Esophagus mucosa (tissue), 1 donor: ENCODE data around the gene SPEF1. TPM values are rescaled to one million over a fixed set of nuclear protein-coding genes. Genes with fewer than 3 reads are reported as not detected.
"Not testable (repeated sequence)": the region's sequence is repeated elsewhere in the genome, so short reads cannot be mapped to it uniquely, and the experiment has no call there.

Experiments used
- ATAC-seq: fragments of 200-7000 bp; cut with Tn5 transposase; one replicate; pipeline ENCODE4 v1.9.1; 2020
- total RNA-seq: library from RNA; stranded (reverse); gene quantifications from one replicate; pipeline ENCODE4 v1.2.4, GENCODE V29; 2023
- donor health status: DM: yes; HTN: yes; CAD: no.

Gene SPEF1
- total RNA-seq, 1 donor from 2014 or later: not detected

GRCh38 chr20:3808544-3808943 lies 27.3 kb upstream of the SPEF1 start:
- ATAC-seq: no peak

- no peak for ATAC-seq
Observed at GRCh38 chr20:3804781-3805180, 23.5 kb upstream of the SPEF1 start.

- peak; percentile 25 for ATAC-seq
Observed at GRCh38 chr20:3804254-3804751, 23.1 kb upstream of the SPEF1 start.

DNA sequence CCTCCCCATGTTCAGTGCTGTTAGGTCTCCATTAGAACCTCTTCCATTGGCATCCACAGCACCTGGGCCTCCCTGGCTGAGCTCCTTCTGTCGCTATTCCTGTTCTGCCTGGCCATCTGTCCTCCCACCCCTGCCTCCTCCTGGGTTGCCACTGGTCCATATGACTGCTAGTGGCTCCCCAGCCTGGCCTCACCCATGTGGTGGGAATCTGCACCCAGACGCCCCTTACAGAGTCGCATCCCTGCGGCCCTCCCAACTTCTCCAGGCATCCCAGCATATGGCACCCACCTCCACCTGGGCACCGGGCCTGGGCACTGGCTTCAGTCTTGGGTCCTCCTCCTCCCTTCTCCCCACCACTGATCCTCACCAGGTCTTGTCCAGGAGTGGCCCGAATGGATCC lies 22.6 kb upstream of the SPEF1 start:
- no peak for ATAC-seq

DNA sequence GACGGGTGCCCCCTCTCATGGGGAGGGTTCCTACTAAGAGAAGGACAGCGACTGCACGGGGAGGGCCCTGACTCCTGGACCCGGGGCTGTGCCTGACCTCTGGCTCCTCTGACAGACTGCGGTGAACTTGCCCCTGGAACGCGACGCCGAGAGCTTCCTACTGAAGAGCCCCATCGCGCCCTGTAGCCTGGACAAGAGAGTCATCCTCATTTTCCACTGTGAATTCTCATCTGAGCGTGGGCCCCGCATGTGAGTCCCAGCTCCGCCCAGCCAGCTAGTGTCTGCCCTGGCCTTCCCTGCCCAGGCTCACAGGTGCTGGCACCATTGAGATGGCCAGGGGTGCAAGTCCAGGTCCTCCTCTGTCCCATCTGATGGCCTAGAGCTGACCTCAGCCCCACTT lies 22.0 kb upstream of the SPEF1 start:
- ATAC-seq: no peak

DNA sequence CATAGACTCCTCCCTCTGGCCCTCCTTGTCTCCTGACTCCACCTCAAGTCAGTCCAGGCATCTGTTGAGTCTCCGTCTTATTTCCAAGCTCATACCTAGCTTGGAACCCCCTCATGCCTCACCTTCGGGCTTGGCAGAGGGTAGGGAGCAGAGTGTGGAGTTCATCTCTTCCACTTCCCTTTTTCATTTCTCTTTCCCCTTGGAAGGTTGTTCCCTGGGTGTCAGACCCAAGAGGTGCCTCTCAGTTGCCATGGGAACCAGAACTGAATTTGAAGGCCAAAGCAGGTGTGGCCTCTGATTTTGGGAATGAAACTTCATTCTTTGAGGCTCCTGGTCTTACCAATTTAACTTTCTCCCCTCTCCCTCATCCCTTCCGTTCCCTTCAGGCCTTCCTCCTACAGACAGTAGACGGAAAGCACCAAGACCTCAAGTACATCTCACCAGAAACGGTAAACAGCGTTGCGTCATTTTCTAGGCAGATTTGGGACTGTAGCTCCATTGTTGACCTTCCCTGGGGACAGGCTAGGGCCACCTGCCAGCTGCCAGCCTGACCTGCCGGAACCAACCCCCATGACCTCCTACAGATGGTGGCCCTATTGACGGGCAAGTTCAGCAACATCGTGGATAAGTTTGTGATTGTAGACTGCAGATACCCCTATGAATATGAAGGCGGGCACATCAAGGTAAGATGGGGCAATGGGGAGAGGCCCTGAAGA lies 21.4 kb upstream of the SPEF1 start:
- ATAC-seq: no peak

DNA sequence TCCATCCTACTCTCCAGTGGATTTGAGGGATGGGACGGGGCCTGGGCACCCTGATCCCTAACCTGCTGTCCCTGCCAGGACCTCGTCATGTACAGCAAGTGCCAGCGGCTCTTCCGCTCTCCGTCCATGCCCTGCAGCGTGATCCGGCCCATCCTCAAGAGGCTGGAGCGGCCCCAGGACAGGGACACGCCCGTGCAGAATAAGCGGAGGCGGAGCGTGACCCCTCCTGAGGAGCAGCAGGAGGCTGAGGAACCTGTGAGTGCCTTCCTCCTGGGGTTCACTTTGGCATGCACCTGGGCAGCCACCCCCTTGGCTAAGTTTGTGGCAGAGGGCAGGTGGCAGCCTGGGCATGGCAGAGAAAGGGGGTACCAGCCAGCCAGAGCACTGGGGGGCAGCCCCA lies 20.6 kb upstream of the SPEF1 start:
- ATAC-seq: no peak

DNA sequence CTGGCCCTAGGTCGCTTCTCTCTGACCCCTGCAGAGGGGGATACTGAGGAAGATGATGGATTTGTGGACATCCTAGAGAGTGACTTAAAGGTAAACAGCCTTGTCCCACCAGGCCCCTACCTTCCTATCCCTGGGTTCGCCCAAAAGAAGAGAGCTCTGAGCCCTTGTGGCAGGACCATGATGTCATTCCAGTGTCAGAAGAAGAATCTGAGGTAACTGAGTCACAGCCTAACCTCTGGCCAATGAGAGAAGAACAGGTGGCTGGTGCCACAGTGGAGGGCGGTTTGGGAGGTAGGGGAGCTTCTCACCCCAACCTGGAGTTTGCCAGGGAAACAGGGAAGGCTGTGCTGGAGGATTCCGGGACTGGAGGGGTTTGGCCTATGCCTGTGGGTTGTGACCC lies 20.1 kb upstream of the SPEF1 start:
- ATAC-seq: no peak

- ATAC-seq: no peak
Observed at GRCh38 chr20:3800878-3801260, 19.6 kb upstream of the SPEF1 start.

DNA sequence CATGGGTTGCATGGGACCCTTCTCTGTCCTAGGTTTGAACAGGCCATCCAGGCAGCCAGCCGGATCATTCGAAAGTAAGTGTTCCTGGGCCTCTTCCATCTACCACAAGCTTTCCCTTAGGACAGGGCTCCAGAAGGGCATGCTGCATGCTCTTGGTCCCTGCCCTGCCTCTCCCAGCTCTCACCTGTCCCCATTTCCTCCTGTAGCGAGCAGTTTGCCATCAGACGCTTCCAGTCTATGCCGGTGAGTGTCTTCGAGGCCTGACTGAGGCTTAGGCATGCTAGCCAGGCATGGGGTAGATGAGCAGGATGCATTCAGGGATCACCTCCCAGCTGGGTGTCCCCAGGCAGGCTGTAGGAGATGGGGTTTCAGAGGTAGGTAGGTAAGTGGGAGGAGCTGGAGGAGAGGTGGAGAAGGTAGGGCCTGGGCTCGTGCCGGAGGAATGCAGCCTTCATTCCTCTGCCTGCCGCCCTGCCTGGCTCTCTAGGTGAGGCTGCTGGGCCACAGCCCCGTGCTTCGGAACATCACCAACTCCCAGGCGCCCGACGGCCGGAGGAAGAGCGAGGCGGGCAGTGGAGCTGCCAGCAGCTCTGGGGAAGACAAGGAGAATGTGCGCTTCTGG lies 19.1 kb upstream of the SPEF1 start:
- ATAC-seq: no peak

DNA sequence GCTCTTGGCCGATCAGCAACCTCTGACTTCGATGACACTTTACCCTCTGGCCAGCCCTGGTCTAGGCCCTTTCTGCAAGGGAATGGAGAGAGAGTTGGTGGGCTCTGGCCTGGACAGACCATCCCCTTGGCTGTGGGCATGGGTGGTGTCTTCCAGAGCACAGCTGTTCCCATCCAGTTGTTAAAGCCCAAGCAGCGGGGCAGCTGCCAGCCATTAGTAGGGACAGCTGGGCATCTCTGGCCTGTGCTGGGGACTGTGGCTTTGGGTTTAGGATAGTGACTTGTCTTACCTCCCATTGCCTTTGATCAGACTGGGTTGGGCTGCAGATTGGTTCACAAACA lies 17.6 kb upstream of the SPEF1 start:
- ATAC-seq: no peak

- ATAC-seq: no peak
Observed at GRCh38 chr20:3798373-3798768, 17.1 kb upstream of the SPEF1 start.

- ATAC-seq: peak; percentile 52
Observed at GRCh38 chr20:3797592-3798372, 16.5 kb upstream of the SPEF1 start.

- ATAC-seq: no peak
Observed at GRCh38 chr20:3797226-3797545, 15.9 kb upstream of the SPEF1 start.

GRCh38 chr20:3796477-3797225 lies 15.4 kb upstream of the SPEF1 start:
- peak; percentile 8 for ATAC-seq

DNA sequence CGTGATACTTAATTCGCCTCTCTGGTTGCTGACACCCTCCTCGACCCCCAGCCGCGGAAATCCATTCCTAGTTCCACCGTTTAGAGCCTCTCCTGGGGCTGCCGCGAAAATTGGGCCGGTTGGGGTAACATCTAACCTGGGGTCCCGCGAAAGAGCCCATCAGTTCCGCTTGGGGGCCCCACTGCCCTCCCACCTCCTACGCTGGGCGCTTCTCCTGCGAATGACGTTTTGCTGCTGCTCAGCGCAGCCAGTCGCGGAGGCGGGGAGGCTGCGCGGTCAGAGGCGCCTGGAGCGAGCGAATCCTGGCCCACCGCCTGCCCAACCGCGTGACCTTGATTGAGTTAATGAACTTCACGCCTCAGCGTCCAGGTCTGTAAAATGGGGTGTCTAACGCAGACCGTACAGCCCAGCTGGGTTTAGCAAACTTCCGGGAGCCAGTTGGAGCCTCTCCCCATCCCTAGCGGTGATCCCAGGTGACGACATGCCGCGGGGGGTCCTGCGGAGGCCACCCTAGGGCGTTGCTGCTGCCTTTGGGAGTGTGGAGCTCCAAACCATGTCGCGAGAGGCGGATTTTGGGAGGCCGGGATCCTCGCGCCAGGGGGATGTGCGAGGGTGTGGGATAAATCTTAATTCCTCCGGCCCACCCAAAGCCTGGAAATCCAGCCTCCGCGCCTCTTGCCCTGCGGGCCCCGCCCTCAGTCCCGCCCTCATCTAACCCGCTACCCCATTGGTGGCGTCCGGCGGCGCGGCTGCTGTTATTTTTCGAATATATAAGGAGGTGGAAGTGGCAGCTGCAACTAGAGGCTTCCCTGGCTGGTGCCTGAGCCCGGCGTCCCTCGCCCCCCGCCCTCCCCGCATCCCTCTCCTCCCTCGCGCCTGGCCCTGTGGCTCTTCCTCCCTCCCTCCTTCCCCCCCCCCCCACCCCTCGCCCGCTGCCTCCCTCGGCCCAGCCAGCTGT lies 14.5 kb upstream of the SPEF1 start, which contains the start of gene CDC25B:
Gene CDC25B (plus strand): TSS at position 800 of the 958 bp plus-strand sequence. CDS start 222 bp downstream, outside the sequence.
- peak; percentile 84 for ATAC-seq

- ATAC-seq: no peak
Observed at GRCh38 chr20:3794701-3795420, 13.6 kb upstream of the SPEF1 start.

GRCh38 chr20:3794168-3794567 lies 12.9 kb upstream of the SPEF1 start:
- ATAC-seq: not testable (repeated sequence)

DNA sequence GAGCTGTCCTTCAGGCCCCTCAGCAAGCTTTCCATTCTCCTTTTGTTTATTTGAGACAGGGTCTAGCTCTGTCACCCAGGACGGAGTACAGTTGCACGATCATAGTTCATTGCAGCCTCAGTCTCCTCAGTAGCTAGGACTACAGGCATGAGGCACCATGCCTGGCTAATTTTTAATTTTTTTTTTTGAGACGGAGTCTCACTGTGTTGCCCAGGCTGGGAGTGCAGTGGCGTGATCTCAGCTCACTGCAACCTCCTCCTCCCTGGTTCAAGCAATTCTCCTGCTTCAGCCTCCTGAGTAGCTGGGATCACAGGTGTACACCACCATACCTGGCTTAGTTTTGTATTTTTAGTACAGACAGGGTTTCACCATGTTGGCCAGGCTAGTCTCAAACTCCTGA lies 8.0 kb upstream of the SPEF1 start:
- ATAC-seq: not testable (repeated sequence)

DNA sequence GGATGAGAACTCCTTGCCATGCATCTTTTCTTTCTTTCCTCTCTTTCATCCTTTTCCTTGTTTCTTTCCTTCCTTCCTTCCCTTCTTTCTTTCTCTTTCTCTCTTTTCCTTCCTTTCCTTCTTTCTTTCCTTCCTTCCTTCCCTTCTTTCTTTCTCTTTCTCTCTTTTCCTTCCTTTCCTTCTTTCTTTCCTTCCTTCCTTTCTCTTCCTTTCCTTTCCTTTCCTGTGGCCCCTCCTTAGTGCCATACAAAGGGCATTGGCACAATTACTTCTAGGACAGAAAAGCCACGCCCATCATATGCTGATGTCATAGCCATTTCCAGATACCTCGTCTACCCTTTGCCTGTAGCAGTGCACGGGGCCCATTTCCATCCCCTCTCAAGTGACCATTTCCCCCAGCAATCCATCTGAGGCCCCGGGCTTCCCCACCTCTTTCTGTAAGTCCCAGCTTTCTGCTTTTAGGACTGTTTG lies 7.5 kb upstream of the SPEF1 start:
- ATAC-seq: no peak
